Stimulated activated naive CD8-positive, alpha-beta T cell treated with anti-CD3 and anti-CD28 coated beads, Interleukin-15, Interleukin-2, amounts not matched to agents 100 U/mL and 50 U/mL, for 24 hours (primary cell): ENCODE results near the gene ACSL4.
"Not testable (repeated sequence)": the region's sequence is repeated elsewhere in the genome, so short reads cannot be mapped to it uniquely, and the experiment has no call there.

Source experiments
- ATAC-seq: fragments of 150-1000 bp; cut with Tn5 transposase; one replicate; pipeline ENCODE4 v1.10.0; 2021
- DNase-seq: peaks from one replicate; pipeline ENCODE4 v3.0.0; 2021

Gene ACSL4

GRCh38 chrX:109672239-109672638 lies 60.8 kb downstream of the ACSL4 start:
- DNase-seq: no peak
- ATAC-seq: no peak

DNA sequence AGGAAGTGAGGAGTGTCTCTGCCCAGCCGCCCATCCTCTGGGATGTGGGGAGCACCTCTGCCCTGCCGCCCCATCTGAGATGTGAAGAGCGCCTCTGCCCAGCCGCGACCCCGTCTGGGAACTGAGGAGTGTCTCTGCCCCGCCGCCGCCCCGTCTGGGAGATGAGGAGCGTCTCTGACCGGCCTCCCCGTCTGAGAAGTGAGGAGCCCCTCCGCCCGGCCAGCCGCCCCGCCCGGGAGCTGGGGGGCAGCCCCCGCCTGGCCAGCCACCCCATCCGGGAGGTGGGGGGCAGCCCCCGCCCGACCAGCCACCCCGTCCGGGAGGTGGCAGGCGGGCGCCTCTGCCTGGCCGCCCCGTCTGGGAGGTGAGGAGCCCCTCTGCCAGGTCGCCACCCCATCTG lies 61.9 kb downstream of the ACSL4 start:
- ATAC-seq, DNase-seq: not testable (repeated sequence)

DNA sequence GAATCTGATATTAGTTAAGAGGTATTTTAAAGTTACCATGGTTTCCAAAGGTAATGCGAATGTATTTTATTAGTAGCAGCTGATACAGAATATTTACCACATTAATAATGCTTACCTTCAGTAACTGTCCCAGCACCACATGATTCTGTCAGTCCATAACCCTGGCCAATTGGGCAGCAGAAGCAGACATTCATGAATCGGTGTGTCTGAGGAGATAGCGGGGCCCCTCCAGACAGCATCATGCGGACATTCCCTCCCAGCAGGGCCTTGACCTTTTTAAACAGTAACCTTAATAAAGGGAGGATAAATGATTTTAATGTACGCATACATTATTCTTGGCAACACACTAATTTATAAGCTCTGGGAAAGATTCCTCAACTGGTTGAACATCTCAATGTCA lies 65.1 kb downstream of the ACSL4 start:
- no peak for ATAC-seq
- DNase-seq: no peak

DNA sequence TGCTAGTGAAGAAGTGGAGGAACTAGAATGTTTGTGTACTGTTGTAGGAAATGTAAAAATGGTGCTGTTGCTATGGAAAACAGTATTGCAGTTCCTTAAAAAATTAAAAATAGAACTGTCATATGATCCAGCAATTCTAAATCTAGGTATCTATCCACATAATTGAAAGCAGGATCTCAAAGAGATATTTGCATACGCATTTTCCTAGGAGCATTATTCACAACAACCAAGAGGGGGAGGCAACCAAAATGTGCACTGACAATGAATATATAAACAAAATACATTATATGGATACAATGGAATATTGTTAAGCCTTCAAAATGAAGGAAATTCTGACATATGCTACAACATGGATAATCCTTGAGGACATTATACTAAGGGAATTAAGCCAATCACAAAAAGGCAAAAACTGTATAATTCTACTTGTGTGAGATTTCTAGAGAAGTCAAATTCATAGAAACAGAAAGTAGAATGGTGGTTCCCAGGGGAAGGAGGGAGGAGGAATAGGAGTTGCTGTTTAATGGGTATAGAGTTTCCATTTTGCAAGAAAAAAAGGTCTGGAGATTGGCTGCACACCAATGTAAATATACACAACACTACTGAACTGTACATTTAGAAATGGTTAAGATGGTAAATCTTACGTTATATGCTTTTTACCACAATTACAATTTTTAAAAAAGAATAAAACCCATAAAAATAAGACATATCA lies 72.5 kb downstream of the ACSL4 start:
- ATAC-seq: no peak

GRCh38 chrX:109658391-109658790 lies 74.7 kb downstream of the ACSL4 start:
- ATAC-seq (no peak), DNase-seq (no peak)

More for the DNA sequence above, 72.5 kb downstream of the ACSL4 start:
- DNase-seq: no peak

GRCh38 chrX:109657364-109657763 lies 75.7 kb downstream of the ACSL4 start:
- not testable (repeated sequence) for DNase-seq, ATAC-seq

DNA sequence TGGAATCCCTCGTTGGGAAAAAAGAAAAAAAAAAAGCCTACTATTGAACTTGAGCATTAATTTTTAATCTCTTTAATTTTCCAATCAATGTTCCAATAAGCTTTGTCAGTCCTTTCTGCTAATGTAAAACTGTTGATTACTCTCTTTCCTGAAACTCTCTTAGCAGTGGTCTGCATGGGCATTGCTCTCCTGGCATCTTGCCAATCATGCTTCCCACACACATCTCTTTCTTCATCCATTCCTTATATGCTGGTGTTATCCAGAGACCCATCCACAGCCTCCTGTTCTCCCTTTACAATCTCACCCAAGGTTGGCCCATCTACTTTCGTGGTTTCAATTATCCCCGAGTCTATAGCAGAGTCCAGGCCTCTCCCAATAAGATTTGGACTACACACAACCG lies 76.3 kb downstream of the ACSL4 start:
- no peak for ATAC-seq
- no peak for DNase-seq

DNA sequence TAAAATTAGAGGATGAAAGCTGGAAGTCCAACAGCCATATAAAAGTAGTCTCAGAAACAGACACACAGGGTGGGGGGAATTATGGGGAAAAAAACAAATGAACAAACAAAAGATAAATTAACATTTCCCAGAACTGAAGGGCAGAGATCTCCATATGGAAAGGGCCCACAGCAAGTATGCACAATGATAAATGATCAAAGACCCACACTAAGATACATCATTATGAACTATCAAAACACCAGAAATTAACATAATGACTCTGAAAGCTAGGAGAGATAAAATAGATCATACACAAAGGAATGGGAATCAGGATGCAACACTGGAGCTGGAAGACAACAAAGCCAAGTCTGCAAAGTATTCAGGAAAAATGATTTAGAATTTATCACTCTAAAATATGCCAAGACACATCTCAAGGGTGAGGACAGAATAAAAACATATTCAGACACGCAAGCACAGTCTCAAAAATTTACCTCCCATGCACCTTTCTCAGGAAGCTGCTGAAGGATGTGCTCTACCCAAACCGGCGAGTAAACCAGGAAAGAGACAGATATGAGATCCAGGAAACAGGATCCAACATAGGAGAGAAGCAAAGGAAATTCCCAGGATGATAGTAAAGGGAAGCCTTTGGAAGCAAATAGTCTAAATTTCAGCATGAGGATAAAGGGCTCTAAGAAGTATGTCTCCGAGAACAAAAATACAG lies 77.4 kb downstream of the ACSL4 start:
- no peak for DNase-seq
- ATAC-seq: no peak

DNA sequence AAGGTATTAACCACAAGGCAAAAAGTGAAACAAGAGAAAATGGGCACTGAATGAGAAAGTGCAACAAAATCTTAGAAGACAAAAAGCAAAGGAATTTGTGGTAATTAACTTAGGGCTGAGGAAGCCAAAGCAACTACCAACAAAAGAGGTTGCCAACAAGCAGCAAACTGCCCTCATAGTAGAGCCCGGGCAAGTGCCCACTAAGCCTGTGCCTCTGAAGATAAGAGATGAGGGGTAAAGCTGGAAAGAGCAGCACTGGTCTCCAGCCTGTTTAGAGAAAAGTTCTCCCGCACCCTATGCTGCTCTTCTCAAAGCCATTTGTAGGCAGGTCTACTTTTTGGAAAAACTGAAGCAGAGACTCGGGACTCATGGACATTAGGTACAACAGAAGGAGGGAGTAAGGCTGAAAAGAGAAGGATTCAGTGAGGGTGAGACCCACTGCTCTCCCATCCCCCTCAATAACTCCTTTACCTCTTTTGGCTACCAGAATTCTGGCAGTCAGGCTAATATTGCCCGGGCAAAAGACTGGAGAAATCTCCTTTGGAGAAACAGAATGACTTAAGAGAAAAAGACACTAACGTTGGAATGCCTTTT lies 78.4 kb downstream of the ACSL4 start:
- no peak for ATAC-seq
- DNase-seq: no peak

DNA sequence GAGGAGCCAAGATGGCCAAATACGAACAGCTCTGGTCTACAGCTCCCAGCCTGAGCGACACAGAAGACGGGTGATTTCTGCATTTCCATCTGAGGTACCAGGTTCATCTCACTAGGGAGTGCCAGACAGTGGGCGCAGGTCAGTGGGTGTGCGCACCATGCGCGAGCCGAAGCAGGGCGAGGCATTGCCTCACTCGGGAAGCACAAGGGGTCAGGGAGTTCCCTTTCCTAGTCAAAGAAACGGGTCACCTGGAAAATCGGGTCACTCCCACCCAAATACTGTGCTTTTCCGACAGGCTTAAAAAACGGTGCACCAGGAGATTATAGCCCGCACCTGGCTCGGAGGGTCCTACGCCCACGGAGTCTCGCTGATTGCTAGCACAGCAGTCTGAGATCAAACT lies 88.4 kb downstream of the ACSL4 start:
- not testable (repeated sequence) for ATAC-seq, DNase-seq

- no peak for ATAC-seq
- DNase-seq: no peak
Measured at GRCh38 chrX:109643687-109644086, 89.4 kb downstream of the ACSL4 start.

- ATAC-seq (no peak), DNase-seq (no peak)
Measured at GRCh38 chrX:109638158-109638557, 94.9 kb downstream of the ACSL4 start.

GRCh38 chrX:109637477-109637876 lies 95.6 kb downstream of the ACSL4 start:
- not testable (repeated sequence) for ATAC-seq, DNase-seq

- ATAC-seq (no peak), DNase-seq (no peak)
Measured at GRCh38 chrX:109635146-109635545, 97.9 kb downstream of the ACSL4 start.

DNA sequence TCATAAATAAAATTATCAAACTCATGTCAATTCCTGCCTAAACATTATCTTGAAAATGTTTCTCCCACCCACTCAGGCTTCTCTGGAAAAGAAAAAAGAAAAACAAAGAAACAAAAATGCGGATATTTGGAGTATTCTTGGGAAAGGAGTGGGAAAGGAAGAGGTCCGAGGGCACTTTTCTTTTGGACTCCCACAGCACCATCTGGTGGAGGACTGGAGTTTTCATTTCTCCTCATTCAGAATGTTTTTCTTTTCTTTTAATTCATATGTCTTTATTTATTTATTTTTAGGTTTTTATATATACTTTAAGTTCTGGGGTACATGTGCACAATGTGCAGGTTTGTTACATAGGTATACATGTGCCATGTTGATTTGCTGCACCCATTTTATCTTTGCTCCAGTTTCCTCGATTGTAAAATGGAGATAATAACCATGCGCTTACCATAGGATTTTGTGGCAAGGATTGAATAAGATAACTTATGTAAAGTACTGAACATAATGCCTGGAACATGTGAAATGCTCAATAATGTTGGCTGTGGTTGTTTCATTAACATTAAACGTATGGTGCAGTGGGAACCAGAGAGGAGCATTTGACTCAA lies 100.1 kb downstream of the ACSL4 start:
- no peak for DNase-seq
- no peak for ATAC-seq

DNA sequence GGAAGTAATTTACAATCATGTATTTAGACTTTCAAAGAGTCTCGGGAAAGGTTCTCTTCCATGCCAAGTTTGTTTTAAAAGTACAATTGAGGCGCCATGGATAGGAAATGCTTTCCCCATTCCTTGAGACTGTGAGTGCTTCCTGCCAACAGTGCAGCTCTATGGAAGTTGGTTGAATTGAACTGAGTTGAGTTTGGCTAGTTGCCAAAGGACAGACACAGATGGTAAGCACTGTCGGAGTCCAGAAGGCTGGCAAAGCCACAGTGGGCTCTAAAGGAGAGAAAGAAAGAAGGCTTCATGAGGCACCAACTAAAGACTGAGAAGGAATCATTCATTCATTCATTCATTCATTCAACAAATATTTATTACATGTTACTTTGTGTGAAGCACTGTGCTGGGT lies 103.7 kb downstream of the ACSL4 start:
- DNase-seq: no peak
- ATAC-seq: no peak

DNA sequence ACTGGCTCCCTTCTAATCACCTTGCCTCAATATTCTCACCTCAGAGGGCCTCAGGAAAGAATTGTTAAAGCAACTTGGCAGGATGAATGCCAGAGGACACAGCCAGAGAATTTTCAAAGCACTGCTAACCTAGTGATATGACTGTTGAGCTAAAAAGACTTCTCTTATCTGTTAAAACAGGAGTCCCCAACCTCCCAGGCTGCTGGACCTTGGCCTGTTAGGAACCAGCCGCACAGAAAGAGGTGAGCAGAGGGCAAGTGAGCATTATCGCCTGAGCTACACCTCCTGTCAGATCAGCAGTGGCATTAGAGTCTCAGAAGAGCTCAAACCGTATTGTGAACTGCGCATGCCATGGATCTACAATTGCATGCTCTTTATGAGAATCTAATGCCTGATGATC lies 106.4 kb downstream of the ACSL4 start:
- DNase-seq: no peak
- no peak for ATAC-seq

DNA sequence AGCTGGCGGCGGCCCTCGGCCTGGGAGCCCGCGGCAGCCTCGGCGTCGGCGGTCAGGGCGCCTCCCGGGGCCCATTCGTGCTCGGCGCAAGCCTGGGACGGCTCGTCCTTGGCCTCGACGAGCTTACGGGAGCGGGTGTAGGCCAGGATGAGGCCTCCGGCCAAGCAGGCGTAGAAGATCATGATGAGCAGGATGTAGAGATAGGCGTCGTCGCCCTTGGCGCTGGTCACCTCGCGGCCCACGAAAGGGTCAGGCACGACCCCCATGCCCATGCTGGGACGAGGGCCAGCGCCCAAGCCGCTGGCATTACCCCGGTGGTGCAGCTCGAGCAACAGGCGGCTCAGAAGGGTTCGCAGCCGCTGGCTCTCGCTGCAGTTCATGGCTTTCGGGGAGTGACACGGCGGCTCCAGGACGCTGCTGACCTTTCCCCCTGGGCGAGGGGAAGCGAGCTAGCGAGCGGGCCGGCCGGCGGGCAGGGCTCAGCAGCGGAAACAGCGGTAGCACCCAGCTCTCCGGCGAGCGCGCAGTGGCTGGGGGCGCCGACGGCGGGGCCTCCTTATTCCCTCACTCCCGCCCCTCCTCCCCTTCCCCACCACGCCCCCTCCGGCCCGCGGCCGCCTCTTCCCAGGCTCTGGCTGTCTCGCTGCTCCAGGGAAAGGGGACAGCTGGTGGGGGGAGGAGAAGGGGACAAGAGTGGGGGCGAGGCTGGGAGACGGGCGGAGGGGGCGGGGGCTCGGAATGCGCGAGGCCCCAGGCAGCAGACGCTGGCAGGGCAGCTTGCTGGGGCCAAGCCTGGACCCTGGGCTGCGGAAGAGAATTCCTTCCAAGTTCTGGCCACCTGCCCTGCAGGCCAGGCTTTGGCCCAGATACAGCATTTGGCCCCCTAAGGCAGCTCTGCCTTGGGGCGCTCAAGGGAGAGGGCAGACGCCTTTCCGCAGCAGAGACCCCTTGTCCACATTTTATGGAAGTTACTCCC lies 108.1 kb downstream of the ACSL4 start, which contains the start of gene KCNE5:
Gene KCNE5 (minus strand): TSS at position 532 of the 976 bp plus-strand sequence. CDS start 152 bp downstream, at position 380.
- no peak for DNase-seq
- no peak for ATAC-seq

DNA sequence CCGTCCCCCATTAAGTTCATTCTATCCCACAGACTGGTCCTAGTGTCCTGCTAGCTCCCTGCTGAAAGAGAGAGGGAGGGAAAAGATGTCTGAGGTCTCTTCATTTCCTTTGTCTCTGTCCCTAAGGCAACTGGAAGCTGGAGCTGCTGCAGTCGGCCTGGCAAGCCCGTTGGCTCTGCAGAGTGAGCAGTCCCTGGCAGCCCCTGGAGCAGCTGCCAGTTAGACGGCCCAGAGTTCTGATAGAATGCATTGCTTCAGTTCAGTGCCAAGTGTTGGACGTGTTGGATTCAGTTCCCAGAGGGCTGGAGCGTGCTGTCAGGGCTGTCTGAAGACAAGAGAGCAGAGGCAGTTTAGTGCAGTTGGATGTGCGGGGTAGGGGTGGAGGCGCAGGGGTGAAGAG lies 109.1 kb downstream of the ACSL4 start:
- ATAC-seq (no peak), DNase-seq (no peak)

DNA sequence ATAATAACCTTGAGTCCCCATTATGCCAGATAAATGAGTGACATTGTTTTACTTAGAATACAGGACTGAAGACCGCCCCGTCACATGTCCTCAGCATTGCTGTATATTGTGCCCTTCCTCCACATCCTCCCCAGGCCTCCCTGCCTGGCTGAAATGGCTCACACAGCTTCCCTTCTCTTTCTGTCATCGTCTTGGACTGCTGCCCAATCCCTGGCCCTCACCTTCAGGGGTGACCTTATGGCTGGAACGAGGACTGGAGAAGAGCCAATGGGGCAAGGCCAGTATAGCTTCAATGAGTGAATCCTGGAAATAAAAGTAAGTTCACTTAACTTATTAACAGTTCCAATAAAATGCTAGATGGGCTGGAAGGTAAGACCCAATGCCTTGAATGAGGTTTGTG lies 110.8 kb downstream of the ACSL4 start:
- no peak for ATAC-seq
- no peak for DNase-seq

- no peak for ATAC-seq
- no peak for DNase-seq
Measured at GRCh38 chrX:109619771-109620170, 113.3 kb downstream of the ACSL4 start.

DNA sequence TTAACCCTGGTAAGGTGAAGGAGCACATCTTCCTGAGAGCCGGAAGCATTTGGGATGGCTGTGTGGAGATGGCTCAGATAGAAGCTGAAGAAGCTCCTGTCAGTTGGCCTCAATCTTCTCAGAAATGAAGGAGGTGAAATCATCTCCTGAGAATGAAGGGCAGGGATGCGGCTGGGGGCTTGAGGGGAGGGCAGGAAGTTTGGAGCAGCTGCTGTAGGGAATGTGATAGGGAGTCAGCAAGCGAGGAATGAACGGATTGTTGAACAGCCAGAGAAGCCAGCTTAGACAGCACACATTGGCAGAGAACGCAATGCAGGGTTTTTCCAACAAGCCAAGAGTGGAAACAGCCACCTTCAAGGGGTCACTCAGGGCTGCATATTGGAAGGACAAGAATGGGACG lies 118.1 kb downstream of the ACSL4 start:
- no peak for DNase-seq
- no peak for ATAC-seq
